Stimulated activated CD8-positive, alpha-beta memory T cell treated with anti-CD3 and anti-CD28 coated beads, Interleukin-15, amount 100 ng/mL, for 1 hour (primary cell): Measurements from ENCODE around the gene RBM20.
"Not testable (repeated sequence)": the region's sequence is repeated elsewhere in the genome, so short reads cannot be mapped to it uniquely, and the experiment has no call there.

ENCODE experiments used
- DNase-seq: peaks from one replicate; pipeline ENCODE4 v3.0.0-alpha.2; 2020; ENCODE audit warnings: low read depth

Gene RBM20

DNA sequence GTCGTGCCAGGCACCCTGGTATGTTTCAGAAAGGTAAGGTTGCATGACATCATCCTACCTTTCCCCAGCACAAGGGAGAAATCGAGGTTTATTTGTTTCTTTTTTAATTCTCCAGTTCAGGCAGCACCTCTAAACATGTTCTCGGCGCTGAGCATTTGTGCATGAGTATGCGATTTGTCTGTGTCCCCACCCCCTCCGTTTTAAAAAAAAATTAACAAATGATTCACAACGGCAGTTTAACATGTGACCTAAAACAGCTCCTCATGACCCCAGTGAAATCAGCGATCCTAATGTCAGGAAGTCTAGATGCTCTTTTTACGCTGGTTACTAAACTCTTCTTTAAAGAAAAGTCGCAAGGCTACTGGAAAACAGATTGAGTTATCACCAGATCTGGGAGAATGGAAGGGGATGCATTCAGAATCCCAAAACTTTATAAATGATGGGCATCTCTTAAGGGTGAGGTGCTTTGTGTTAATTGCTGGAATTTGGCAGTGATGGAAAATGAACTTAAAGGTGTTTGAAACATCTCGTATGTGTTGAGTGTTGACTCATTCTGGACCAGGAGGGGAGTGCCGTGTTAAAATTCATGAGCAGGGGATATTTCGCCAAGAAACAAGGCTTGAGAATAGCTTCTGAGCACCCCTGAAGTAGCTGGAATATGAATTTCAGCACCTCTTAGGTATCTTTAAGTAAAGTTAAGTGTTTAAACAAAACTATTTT lies 120.8 kb downstream of the RBM20 start:
- no peak for DNase-seq

DNA sequence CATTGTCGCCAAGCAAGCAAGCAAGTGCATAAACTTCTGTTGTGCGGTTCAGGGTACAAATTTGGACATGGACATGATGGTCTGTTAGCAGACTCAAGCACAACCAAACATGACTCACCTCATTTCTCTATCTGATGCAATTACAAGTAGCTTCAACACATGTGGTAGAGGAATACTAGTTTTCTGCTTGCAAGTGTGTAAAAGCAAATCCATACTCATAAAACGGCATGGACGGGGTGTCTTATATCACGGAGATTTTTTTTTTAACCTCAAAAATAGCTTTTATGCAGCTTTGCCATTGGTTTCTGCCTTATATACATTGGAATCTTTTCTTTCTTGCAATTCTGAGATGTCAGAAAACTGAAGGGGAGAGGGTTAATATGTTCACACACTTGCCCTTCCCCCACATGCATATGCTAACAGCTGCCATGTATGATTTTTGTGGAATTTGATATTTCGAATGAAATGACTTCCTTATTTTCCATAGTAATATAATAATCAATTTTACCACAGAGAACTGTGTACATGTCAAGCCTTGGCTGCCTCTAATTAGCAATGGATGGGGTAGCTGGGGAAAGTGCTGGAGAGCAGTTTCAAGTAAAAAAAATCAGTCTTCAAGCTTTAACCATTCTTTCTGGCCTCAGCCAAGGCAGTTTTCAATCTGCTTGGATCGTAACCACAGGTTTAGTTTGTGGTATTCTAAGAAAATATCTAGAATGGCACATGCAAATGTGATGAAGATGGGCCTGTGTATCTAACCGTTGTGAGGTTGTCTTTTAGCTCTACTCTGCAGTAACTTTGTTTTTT lies 121.6 kb downstream of the RBM20 start:
- DNase-seq: no peak

DNA sequence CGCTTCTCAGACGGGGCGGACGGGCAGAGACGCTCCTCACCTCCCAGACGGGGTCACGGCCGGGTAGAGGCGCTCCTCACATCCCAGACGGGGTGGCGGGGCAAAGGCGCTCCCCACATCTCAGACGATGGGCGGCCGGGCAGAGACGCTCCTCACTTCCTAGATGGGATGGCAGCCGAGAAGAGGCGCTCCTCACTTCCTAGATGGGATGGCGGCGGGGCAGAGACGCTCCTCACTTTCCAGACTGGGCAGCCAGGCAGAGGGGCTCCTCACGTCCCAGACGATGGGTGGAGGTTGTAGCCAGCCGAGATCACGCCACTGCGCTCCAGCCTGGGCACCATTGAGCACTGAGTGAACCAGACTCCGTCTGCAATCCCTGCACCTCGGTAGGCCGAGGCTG lies 123.5 kb downstream of the RBM20 start:
- not testable (repeated sequence) for DNase-seq

DNA sequence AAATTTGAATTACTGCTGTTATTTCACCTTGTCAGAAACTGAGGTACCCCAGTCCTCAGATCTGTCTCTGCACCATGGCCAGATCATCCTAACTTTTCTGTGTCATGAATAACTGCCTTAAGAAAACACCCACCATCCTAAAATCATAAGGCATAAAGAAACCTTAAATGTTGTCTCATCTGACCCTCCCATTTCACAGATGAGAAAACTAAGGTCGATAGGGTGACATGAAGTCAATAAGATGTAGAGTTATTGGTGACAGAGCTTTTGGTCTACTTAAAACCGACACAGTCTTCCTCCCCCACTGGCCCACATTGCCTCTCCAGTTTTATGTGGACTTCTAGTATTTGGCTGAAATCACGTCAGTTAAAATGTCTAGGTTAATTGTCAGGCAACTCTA lies 126.1 kb downstream of the RBM20 start:
- no peak for DNase-seq

DNA sequence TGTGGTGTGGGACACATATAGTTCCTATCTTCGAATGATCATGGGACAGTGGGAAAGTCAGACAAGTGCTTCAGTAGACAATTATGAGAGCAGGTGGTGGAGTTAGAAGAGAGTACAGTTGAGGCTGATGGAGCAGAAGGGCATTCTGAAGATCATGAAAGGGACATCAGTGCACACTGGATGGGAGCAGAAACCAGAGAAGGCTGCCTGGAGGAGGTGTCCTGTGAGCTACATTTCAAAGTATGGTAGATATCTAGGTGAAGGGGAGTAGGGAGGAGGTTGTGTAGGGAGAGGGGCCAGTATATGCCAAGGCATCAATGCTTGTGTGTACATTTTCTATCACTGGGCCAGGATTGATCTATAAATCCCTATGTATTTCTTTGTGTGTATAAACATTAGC lies 127.3 kb downstream of the RBM20 start:
- no peak for DNase-seq

DNA sequence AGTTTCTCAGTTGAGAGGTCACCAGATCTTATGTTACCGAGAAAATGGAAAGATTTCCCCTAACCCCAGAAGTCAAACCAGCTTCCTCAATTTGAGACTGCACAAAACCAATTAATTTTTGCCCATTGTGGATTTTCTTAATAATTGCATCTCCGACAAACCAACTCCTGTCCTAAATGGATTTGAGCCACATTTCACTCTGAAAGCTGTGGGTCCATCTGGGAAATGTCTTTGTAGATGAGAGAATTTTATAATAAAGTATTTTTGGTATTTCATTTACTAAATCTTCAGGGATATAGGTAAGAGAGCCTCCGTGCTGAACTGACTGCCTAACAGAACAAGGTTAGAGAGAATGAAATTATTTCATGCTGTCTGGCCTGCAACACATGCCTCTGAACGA lies 127.9 kb downstream of the RBM20 start:
- no peak for DNase-seq

DNA sequence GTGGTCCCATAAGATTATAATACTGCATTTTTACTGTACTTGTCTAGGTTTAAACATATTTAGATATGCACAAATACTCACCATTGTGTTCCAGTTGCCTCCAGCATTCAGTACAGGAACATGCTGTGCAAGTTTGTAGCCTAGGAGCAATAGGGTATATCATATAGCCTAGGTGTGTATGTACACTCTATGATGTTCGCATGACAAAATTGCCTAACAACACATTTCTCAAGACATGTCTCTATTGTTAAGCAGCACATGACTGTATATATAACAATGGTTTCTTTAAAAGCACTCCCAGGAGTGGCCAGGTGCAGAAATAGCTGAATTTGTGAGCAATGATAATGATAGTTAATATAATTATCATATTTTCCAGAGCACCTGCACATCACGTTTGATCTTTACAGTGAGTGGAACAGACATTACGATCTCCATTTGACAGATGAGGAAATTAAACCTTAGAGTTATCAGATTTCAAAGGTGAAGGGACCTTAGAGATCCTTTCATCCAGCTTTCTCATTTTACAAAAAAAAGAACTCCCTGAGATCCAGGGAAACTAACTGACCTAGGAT lies 128.4 kb downstream of the RBM20 start:
- no peak for DNase-seq

DNA sequence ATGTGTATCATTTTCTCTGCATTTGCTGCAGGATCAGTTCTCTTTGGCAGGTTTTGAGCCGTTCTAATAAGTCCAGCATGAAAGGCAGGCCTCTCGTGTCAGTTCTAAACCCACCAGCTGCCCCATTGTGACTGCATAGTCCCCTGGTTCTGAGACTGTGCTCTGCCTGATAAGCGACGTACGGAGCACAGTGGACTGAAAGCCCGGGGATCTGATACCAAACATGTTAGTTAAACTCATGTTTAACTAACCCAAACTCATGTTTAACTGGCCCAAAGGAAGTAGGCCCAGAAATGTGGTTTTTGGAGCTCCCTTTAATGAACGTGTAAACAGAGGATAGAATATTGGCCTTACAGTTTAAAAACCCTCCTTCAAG lies 129.5 kb downstream of the RBM20 start:
- DNase-seq: no peak

DNA sequence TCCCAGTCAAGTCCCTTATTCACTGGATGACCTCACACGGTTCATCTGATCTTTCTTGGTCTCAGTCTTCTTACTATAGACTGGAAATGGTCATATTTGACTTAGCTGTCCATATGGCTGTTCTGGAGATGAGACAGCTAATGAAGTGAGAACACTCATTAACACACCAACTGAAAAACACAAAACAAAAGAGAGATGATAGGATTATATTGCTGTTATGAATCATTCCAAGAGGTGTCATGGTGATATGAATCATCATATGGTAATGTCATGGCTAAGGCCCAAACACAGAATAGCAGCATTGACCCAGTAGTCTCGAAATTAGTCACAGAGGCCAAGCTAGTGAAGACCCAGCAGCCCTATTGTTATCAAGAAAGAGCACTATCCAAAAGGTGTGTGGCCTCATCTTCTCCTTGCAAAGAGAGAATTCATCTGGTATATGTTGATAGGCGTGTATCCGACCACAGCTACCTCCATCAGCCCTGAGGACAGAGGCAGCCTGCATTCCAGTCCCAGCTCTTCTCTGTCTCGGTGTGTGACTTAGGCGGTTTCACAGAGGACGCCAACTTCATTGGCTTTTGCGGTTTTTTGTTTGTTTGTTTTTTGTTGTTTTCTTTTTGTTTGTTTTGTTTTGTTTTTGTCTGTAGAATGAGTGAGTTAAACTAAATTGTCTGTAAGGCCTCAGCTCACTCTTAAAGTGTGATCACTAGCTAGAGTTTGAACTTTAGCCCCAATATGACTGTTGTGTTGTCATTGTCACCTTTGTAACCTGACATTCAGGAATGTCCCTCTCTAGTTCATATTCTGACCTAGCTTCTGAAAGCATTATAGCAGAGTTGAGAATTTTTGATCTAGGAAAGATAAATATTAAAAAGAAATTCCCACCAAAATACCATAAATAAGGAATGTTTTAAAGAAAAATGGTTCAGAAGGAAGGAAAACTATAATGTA lies 130.2 kb downstream of the RBM20 start:
- no peak for DNase-seq

DNA sequence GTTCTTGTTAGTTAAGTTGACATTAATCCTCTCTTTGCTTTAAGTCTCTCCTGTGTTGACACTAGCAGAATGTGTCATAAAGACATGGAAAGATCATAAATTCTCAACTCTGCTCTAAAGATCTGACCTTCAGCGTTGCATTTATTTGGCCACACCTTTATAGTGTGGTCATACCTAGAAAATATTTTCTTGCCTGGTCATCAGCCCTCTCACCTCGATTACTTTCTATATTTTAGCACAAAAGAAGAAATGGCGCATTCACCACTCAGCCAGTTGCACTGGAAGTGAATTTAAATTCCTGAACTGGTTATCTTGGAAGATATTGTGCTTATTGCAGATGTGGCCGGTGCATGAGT lies 130.9 kb downstream of the RBM20 start:
- no peak for DNase-seq

DNA sequence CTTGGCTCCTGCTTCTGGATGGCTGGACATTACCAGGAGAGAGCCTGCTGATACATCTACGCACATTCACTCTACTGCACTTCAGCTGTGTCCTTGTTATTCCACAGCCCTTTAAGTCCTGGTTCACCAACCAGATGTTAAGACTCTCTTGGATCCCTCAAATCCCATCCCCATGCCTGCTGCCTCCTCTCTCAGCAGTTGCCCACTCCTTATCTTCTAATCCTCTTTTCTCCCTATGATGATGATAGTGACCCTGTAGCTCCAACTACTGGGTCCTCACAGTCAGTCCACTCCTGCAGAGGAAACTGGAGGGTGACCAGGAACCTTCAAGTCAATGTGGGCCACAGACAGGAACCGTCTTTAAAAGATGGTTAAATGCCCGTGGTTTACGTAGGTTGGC lies 131.3 kb downstream of the RBM20 start:
- DNase-seq: no peak

DNA sequence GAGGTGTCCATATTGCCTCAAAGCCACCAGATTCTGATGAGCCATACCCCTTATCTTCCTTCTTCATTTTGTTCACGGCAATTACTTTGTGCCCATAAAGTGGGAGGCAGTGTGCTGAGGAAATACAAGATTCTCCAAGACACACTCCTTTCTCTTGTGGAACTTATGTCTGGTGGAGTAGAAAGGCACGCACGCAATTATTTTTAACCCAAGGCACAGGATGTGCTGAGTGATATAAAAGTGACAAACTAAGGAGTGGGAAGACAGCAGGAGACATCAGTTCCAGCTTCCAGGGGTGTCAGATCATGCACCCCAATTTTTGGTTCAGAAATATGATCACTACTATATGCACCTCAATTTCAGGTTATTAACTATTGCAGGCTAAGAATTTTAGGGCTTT lies 132.9 kb downstream of the RBM20 start:
- no peak for DNase-seq

DNA sequence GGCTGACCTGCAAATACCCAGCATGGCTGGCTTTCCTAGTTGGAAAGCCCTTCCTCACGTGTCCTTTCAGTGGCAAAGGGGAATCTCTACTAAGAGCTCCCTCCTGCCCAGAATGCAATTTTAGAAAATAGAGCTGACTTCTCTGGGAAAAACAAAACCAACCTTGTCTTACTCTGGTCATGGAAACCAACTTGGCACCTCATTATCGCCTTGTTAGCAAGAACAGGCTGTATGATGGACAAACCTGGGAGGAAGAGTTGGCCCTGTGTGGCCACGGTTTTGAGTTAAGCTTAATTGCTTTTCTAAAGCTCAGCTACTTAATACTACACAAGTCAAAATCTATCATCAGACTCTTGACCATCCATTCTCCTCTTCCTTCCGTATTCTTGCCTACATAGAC lies 133.5 kb downstream of the RBM20 start:
- DNase-seq: no peak

DNA sequence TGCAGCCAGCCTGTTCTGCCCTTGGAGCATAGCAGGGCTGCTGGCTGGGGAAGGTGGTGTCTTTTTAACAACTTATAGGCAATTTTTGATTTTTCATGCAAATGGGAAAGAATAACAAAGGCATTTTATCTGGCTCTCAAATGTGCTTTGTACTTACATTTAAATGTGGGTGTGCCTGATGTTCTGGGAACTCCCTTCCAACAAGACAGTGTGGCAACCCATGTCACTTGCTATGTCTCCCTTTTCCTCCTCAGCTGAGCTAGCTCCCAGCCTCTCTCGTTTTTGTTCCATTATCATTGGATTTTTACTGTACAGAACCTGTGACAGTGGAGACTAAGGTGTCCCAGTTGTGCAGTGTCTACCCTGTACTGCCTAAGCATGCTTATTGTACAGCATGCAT lies 134.1 kb downstream of the RBM20 start:
- no peak for DNase-seq

DNA sequence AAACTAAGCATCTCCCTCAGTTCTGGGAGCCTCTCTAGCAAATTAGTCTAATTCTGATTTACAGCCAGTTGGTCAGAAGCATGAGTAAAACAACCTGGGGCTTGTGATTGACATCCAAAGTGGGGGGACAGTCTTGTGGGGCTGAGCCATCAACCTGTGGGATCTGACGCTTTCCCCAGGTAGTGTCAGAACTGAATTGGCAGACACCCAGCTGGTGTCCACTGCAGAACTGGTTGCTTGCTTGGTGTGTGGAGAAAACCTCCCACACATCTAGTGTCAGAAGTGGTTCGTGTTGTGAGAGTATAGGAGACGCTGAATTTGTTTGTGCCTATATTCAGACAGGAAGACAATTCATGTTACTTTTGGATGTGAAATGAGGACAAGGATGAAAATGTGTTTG lies 135.4 kb downstream of the RBM20 start:
- DNase-seq: no peak

DNA sequence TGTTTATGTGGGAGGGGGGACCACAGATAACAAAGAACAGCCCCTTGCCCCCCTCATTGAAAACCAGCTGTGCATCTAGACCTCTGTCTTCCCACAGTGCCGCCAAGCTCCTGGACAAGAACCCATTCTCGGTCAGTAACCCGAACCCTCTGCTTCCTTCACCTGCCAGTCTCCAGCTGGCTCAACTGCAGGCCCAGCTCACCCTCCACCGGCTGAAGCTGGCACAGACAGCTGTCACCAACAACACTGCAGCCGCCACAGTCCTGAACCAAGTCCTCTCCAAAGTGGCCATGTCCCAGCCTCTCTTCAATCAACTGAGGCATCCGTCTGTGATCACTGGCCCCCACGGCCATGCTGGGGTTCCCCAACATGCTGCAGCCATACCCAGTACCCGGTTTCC lies 136.6 kb downstream of the RBM20 start:
- no peak for DNase-seq

DNA sequence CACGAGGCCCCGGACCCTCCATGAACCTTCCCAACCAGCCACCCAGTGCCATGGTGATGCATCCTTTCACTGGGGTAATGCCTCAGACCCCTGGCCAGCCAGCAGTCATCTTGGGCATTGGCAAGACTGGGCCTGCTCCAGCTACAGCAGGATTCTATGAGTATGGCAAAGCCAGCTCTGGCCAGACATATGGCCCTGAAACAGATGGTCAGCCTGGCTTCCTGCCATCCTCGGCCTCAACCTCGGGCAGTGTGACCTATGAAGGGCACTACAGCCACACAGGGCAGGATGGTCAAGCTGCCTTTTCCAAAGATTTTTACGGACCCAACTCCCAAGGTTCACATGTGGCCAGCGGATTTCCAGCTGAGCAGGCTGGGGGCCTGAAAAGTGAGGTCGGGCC lies 137.0 kb downstream of the RBM20 start:
- DNase-seq: no peak

DNA sequence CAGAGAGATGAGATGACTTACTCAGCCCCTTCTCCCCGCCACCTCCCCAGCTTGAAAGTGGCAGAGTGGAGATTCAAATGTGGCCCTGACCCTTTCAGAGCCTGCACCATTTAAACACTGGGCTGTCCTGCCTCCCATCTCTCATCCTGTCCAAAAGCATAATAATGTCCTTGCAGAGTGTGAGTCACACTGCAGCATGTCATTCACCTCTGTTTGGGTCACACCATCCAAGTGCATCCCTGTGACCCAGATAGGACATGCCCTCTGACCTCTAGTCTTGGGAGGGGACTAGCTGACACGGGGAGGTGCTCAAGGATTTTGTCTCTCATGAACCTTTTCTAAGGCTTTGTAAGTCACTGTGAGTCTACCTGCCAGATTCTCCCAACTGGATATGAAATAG lies 138.5 kb downstream of the RBM20 start:
- no peak for DNase-seq

DNA sequence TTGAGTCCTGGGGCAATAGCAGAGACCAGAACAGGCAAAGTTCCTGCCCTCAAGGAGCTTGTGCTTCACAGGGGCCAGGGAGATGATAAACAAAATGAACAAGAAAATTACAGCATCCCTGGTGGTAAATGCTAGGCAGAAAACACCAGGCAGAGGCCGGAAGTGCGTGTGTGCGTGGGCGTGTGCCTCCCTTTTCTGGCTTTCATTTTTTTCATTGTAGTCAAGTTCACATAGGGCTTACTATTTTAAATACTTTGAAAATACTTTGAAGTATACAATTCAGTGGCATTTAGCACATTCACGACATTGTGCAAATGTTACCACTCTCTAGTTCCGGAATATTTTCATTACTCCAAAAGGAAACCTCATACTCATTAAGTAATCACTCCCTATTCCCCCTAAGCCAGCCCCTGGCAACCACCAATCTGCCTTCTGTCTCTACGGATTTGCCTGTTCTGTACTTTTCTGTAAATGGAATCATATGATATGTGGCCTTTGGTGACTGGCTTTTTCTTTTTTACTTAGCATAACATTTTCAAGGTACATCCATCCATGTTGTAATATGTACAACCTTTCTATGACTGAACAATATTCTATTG lies 139.5 kb downstream of the RBM20 start:
- peak; percentile 32 for DNase-seq

DNA sequence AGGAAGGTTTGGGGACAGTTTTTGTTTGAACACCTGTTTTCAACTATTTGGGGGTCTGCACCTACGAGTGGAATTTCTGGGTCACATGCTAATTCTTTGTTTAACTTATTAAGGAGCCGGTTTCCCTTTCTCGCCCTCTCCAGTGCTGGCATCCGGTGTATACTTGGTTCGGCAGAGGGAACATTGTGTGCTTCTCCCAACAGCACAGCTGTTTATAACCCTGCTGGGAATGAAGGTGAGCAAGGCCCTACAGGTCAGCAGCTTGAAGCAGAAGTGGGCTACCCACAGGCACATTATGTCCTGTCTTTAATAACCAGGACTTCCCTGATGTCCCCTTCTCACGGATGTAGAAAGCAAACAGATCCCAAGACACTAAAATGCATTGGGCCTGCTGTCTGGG lies 140.1 kb downstream of the RBM20 start:
- no peak for DNase-seq

DNA sequence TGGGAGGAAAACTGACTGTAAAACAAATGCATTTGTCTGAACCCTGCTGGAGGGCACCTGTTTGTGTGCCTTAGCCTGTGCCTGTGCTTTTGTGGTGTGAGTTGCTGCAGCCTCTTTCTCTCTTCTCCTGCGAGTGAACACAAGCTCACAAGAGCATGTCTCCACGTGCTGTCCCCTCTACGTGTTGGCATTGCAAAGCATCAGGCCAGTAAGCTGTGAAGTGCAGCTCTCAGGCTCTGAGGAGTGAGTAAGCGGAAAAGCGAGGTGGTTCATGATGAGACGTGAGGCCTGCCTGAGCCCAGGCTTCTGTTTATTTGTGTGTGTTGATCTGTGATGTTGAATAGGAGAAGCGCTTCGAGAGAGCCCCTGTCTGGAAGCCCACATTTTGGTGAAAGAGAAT lies 142.0 kb downstream of the RBM20 start:
- DNase-seq: no peak
